Loucy (cell line): ENCODE results near the gene KDM4B.

Experiments used
- EZH2phosphoT487 ChIP-seq: fragments of 200-600 bp; IDR thresholded peaks from 2 replicates; pipeline ENCODE4 v1.6.1; 2018; ENCODE audit warnings: antibody characterized with exemption, mild to moderate bottlenecking, moderate library complexity, borderline replicate concordance
- TF ChIP-seq, protein P1 (sequence below): fragments of 200-600 bp; sonication (generic); conservative IDR thresholded peaks from 2 replicates; pipeline ENCODE4 v1.5.1; 2014; ENCODE audit warnings: mild to moderate bottlenecking, antibody characterized with exemption, low read length

DNA sequence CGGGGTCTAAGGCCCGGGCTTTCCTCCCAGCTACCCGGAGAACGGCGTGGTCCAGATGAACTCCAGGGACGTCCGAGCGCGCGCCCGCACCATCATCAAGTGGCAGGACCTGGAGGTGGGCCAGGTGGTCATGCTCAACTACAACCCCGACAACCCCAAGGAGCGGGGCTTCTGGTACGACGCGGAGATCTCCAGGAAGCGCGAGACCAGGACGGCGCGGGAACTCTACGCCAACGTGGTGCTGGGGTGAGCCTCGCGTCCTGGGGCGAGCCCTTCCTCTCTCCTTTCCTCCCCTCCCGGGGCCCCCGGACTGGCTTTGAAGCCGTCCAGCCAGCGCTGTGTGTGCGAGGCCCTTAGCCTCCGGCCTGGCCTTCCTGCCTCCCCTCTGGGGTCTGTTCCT, 36.2 kb upstream of the KDM4B start:
- TF ChIP-seq, protein P1, sequence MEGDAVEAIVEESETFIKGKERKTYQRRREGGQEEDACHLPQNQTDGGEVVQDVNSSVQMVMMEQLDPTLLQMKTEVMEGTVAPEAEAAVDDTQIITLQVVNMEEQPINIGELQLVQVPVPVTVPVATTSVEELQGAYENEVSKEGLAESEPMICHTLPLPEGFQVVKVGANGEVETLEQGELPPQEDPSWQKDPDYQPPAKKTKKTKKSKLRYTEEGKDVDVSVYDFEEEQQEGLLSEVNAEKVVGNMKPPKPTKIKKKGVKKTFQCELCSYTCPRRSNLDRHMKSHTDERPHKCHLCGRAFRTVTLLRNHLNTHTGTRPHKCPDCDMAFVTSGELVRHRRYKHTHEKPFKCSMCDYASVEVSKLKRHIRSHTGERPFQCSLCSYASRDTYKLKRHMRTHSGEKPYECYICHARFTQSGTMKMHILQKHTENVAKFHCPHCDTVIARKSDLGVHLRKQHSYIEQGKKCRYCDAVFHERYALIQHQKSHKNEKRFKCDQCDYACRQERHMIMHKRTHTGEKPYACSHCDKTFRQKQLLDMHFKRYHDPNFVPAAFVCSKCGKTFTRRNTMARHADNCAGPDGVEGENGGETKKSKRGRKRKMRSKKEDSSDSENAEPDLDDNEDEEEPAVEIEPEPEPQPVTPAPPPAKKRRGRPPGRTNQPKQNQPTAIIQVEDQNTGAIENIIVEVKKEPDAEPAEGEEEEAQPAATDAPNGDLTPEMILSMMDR: no peak
- no peak for TF ChIP-seq EZH2phosphoT487
